ENCODE results near the gene SUSD1.
A peak's percentile ranks its signal among the peaks of the same experiment; 100 is the strongest.
"Not testable (repeated sequence)": the region's sequence is repeated elsewhere in the genome, so short reads cannot be mapped to it uniquely, and the experiment has no call there.

SUSD1 gene

DNA sequence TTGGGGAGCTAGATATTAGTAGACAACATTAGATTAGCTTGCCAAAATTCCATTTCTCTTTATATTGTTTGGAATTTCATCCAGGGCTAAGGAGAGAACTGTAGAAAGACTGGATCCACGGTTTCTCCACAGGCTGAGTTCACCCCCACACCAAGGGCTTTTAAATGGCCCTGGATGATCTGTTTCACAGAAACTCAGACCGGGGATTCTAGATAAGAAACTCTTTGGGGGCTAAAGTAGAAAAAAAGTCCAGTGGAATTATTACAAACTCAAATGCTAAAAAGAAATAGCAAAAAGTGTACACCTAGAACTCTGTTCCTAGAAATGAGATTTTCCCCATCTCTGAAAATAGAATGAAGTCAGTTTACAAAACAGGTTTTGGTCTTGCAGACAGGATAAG is 80.9 kb downstream of the SUSD1 start:
- DNase-seq: no peak

DNA sequence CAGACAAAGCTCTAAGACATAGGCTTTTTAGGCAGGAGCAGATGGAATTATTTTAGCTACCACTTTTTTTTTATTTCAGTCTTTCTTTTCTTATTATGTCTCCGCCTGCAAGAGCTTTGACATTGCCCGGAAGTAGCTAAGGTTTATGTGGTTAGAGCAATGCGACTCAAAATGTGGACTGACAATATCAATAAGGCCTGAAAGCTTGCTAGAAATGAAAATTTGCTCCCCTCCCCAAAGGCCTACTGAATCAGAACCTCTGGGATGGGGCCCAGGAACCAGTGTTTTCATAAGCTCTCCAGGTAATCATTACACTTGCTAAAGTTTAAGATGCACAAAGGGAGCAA is 81.3 kb downstream of the SUSD1 start:
- DNase-seq: no peak

DNA sequence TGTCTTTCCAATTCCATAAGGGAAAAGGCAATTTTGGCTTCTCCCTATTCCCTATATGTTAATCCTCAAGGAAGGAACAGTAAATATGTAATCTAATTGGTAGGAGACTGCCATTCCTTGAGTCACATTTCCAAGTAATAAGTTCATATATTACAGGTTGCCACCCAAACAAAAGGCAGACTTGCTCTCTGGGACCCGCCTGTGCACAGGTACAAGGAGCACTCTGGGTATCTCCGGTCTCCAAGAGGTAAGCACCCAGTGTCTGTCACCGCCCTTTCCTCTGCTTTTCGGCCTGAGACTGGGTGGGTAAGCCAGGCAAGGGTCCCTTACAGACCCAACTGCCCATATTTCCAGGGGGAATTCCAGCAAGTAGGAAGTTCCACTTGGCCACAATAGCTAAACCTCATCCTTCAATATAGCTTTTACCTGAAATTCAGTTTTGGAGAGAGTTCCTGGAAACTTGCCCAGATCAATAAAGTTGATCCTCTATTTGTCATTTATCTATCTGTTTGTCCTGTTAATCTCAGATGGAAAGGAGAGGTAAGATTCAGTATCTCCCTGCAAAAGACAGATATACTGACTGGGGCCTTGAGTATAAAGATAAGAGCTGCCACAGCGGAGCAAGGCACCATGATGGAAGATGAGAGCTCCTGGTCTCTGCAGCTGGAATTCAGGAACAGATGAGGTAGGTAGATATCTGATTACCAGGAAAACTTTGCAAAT is 81.8 kb downstream of the SUSD1 start:
- DNase-seq: no peak

DNA sequence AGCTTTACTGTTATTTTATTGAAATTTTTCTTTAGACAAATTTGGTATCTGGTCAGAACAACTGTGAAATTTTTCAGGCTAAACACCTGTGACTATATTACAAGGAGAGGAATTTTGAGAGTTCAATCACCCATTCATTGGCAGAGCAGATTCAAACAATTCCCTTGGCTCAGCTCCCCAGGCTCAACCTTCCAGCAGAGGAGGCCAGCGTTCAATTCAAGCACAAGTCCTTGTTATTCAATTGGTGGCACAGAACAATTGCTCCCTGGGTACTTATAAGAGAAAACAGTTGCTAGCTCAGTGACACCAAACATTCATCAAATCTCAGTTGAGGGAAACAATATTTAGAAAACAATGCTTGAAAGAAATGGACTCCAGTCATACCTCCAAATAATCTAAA is 83.3 kb downstream of the SUSD1 start:
- no peak for DNase-seq

DNA sequence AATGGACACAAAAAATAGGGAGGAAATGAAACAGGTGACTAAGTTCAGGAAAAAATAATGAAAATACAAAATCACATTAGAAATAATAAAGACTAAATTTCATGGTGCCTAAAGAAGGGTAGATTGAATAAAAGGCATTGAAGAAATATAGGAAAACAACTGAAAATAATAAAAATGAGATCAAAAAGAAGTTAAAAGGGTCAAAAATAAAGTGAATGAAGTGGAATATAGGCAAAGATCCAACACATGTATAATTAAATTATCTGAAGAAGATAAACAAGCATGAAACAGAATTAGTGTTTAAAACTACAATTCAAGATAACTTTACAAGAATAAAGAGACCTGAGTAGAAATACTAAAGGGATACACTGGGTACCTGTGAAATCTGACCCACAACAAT is 87.6 kb downstream of the SUSD1 start:
- no peak for DNase-seq

DNA sequence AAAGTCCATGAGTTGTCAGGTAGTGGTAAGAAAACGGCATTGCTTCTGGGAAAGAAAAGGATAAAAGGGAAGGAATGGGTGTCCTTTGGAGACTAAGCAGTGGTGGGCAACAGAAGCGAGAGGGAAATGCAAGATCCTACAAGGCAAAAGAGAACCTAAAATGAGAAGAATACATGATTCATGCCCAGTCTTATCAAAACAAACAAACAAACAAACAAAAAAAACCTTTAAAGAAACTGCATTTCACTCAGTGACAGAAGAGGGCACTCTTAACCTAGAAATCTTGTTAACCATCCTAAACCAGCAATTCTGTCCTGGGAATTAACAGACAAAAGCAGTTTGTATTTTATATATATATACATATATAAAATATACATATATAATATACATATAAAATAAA is 88.5 kb downstream of the SUSD1 start:
- no peak for DNase-seq

DNA sequence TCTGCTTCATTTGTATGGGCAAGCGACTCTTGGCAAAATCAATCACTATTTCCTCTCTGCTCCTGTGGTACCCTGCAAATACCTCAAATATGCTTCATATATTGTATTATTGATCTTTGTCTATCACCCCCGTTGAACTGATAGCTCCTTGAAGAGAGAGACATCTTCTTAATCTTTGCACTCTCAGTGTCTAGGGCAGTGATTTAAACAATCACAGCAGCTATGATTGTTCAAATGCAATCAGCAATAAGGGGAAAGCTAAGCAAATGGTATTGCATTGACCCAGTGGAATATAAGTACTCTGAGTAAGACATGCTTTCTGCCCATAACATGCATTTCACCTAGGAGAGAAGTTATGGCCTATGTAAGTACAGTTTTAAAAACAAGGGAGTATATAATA is 90.2 kb downstream of the SUSD1 start:
- DNase-seq: no peak

DNA sequence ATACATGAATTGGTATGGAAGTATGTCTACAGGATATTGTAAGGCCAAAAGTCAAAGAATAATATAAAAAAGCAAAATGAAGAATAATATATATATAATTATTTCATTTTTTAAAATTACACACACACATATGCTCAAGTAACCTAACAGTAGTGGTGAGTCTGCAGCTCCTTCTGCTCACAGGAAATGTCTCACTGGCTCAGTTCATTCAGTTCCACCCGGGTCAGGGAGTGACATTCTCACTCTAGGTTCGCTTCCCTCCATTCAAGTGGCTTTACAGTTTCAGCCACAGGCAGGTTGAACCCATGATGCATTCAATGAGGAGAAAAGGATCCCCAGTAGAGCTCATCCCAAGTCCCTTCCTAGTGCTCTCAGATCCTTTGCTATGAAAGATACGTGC is 90.8 kb downstream of the SUSD1 start:
- no peak for DNase-seq

DNA sequence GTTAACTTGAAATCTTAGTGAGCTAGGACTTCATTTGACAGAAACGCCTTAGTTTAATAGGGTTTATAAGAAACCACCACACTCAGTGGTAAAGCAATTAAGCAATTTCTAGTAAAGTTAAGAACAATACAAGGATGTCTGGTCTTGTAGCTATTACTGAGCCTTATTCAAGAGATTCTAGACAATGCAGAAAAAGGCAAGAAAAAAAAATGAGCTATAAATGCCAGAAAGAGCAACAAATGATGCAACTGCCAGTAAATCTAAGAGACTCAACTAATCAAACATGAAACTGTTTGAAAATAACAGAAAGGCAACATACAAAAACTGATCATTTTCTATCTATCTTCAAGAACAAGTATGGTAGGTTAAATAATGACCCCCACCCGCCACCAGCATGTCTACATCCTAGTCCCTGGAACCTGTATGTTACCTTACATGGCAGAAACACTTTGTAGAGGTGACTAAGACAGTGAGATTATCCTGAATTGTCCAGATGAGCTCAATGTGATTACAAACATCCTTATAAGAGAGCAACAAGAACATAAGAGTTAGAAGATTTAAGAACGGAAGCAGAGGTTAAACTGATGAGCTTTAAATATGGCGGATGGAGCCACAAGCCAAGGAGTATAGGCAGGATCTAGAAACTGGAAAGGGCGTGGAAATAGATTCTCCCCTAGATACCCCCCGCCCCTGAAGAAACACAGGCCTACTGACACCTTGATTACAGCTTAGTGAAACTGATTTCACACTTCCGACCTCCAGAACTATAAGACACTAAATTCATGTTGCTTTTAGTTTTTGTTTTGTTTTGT is 93.0 kb downstream of the SUSD1 start:
- no peak for DNase-seq

DNA sequence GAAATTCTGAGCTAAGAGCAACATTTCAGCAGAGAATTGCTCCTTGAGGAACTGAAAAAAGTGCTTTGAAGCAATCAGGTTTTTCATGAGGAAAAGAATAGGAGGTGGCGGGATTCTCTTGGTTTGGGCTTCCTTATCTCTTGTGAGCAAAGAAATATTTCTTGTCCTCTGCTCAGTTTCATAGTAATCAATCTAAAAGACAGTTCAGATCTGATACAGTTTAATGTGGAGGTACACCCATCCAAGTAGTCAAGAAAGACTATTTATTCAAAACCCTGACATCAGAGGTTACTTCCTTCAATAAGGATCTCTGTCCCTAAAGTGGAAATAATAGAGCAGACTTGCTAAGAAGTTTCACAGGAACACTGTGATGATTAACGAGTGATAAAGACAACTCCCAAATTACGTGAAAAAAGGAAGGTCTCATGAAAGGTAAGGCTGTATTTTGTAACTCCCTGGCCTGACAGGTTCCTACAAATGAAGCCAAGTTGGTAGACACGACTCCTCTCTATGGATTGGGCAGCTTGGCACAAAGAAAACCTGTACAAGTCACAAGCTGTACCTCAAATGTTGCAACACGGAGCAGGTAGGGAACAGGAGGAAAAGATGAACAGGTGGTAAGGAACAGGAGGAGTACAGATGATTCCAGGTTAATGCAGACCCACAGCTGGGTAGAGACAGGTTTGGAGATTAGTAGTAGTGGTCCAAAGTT is 94.1 kb downstream of the SUSD1 start:
- no peak for DNase-seq

DNA sequence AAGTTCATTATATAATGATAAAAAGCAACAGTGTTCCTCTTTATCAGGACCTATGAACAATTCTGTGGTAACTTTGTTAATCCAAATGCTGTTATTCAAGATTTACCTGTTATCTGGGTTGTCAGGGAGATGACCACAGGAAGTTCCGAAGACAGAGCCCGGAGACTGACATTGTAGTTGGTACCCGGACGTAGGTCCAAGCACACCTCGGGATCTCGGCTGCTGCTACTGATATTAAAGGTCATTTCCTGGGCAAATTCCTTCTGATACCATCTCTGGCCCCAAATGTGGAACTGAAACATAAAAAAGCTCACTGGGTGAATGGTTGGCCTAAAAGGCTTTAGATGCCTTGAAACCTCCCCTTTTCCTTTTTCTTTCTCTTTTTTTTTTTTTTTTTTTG is 96.7 kb downstream of the SUSD1 start:
- DNase-seq: no peak

DNA sequence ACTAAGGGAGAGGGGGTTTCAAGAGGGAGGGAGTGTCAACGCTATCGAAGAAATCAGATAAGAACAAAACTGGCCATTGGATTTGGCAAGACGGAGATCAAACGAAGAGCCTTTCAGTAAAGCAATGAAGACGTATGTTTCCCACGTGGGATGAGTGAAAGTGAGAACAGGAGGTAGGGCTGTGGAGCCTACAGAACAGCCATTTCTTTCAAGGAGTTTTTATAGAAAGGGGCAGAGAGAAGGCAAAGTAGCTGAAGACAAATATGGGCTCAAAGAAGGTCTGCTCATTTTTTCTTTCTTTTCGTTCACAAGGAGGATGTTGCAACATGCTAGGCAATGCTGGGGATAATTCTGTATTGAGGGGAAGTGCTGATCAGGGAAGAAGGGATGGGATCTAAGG is 98.3 kb downstream of the SUSD1 start:
- no peak for DNase-seq

DNA sequence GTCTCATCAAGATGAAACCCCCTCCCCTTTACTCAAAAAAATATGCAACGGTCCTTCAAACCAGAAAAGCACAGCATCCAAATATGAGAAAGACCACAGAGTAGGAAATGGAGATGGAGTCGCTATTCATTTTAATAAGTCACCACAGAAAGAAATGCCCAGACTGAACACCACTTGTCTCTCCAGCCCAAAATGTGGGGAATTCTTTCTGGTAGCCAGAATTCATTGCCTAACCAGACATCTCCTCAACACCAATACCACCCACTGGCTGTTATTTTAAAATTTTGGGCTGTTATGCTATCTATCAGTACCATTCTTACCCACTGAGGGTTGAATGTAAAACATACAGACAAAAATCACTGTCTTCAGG is 100.1 kb downstream of the SUSD1 start:
- DNase-seq: no peak

DNA sequence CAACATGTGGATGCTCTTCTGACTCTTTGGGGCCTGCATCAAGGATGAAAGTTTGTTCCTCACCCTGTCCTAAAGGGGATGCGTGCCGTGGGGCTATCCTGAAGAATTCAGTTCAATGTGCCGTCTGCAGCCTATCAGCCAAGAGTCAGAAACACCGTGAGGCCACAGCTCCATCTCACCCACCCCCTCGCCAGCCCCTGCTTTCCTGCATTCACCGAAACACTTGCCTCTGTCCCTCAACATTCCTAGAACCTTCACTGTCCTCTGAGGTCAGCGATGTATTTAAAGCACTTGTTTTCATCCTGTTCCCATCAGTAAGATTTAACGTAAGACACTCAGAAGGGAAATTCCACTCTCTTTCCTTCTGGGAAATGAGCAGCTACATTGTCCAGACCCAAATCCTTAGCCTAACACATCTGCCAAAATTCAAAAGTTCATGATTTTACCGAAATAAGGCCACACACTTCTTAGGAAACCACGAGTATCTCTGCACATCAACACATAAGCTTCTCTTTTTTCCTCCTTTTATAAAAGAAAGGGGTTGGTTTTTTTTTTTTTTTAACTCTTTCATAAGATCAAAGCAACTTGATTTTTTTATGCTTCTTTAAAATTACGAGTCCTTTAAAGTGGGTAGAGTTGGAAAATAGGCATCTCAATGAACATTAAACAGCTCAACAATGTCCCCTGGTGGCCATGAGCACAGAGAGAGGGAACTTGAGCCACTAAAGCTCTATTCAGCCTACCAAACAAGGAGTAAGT is 100.7 kb downstream of the SUSD1 start:
- DNase-seq: peak; percentile 22

DNA sequence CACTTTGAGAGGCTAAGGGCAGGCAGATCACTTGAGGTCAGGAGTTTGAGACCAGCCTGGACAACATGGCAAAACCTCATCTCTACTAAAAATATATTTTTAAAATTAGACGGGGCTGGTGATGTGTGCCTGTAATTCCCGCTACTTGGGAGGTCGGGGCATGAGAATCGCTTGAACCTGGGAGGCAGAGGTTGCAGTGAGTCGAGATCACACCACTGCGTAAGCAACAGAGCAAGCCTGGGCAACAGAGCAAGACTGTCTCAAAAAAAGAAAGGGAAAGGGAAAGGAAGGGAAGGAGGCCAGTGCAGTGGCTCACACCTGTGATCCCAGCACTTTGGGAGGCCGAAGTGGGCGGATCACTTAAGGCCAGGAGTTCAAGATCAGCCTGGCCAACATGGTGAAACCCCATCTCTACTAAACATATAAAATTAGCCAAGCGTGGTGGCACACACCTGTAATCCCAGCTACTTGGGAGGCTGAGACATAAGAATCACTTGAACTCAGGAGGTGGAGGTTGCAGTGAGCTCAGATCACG is 101.4 kb downstream of the SUSD1 start:
- not testable (repeated sequence) for DNase-seq

DNA sequence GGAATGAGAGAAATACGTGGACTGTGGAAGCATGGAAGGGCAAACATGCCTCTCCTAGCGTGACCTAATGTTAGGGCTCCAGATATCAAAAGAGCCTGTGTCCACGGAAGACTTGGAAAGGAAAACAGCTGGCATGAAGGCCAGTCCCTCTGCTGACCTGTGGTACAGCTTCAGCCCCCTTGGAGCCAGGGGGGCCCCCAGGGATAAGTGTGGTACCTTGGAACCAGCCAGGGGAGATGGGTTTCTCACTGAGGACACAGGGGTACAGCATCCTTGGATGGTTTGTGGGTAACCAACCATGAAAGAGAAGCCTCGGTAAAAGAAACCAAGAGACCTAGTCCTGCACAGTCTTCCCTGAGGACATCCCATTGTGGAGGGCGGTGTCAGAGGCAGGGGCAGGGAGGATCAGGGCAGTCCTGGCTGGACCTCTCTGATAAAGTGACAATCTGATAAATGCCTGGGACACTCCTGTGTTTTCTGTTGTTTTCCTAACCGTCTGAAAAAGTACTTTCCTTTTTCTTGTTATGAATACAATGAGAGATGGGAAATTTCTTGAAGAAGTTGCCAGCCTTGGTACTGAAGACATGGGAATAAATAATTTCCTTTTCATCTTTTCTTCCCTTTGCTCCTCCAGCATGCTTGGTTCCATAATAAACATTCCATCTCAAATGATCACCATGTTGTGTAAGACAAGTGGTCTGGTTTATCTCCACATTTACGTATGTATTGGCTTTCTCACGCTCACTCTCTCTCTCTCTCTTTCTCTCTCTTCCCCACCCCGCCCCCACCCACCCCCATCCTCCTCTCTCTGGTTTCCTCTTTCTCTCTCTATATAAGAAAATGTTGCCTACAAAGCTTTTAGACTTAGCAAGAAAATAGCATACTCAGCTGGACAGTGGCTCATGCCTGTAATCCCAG is 102.1 kb downstream of the SUSD1 start:
- no peak for DNase-seq

DNA sequence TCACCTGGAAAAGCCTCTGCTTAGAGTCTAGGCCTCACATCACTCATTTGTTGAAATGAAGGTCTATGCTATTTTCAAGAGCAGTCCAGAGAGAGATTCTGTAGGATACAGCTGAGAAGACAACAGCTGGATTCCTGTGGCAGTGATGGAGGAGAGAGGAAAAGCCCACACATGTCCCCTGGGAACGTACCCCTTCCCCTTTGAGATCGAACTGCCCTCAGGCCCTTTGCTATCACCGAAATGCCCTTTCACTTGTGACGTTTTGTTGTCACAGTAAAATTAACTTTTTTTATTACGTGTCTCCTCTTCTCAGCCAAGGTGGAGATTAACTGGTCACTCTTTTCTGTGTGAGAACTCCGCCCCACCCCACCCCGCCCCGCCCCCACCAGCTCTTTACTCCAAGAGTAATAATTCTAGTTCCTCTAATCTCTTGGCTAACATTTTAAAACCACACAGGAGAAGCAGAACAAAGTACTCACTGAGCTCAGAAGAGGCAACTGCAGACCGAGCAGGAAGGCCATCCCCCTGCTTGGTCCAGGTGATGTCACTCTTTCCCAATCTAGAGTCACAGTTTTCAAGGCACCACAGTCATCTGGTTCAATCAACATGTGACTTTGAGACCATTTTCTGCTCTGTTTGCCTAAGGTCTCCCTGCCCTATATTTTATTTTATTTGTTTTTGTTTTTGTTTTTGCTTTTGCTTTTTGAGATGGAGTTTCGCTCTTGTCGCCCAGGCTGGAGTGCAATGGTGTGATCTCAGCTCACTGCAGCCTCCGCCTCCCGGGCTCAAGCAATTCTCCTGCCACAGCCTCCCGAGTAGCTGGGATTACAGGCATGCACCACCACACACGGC is 105.6 kb downstream of the SUSD1 start:
- DNase-seq: no peak

DNA sequence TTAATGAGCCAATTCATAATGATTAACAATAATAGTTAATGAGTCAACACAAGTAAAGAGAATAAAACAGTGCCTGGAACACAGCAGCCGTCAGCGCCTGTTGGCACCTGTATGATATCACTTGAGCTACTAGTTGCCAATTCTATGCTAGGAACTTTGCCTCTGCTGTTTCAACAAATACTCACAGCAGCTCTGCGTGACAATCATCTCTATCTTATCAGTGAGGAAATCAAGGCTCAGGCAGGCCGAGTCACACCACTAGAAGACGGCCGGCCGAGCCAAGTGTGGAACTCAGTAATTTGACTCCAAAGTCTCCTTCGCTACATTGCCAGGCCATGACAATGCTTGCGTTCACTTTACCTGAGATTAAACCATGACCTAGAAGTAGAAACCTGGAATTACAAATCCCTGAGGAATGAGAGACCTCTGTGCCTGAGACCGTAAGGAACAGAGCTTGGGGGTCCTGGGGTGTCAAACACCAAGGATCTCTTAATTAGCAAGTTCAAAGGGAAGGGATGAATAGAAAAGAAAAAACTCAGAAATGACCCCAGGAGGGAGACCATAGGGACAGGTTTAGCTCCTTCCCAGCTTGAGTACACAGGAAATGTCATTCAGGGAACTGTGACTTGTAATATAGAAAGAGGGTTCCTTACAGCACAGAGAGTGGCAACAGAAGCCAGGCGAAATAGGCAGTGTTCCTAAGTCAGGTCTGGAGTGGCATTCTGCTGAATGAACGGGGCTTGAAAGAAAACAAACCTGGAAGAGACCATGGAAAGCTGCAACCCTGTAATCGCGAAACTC is 109.1 kb downstream of the SUSD1 start:
- no peak for DNase-seq

DNA sequence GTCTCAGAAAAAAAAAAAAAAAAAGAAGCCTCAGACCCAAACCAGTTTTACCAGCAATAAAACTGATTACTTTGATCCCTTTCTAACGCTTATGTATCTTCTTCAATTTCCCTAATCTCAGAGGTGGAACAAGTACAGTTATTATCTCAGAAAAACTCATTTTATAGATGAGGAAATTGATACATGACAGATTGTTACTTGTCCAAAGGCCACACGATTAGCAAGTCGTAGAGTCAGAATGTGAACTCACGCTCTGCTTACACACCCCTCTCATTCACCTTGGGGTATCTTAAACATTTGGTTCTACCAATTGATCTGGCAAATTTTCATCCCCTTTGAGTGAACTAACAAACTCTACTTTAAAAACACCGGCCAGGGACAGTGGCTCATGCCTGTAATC is 110.2 kb downstream of the SUSD1 start:
- no peak for DNase-seq

DNA sequence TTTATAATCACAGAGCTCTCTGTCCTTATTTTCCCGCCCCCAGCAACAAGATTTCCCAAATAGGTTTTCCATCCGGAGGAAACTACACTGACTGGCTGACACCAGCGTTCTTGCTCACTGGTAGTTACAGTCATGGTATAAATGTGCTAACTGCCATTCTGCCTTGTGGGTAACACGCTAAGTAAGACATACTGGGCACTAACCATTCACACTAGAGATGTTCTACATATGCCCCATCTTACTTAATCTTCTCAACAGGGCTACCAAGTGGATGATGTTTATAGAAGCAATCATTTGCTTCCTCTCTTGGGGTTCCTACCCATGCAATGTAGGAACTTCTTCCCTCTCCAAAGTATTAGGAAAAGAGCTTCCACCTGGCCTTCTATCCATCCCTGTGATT is 111.5 kb downstream of the SUSD1 start:
- no peak for DNase-seq
